GM18502 (cell line): Measurements from ENCODE around the gene TUBA8.
"Not testable (repeated sequence)": the region's sequence is repeated elsewhere in the genome, so short reads cannot be mapped to it uniquely, and the experiment has no call there.

ENCODE experiments used
- ATAC-seq: cut with Tn5 transposase; IDR thresholded peaks from one replicate; pipeline ENCODE4 v1.9.1; 2021; ENCODE audit warnings: mild to moderate bottlenecking; ENCODE audit not compliant: unreplicated experiment, poor library complexity

The TUBA8 gene

GRCh38 chr22:18121954-18122554 is 11.4 kb downstream of the TUBA8 start:
- ATAC-seq, result no peak

DNA sequence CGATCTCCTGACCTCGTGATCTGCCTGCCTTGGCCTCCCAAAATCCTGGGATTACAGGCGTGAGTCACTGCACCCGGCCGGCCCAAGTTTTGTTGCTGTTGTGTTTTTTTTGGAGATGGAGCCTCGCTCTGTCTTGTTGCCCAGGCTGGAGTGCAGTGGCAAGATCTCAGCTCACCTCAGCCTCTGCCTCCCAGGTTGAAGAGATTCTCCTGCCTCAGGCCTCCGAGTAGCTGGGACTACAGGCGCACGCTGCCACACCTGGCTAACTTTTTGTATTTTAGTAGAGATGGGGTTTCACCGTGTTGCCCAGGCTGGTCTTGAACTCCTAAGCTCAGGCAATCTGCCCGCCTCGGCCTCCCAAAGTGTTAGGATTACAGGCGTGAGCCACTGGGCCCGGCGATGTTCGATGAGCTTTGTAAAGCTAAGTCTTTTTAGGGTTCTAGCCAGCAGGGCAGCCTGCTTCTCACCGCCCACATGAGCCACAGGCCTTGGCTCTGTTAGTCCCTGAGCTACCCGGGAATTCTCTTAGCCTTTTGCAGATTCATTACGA is 12.9 kb downstream of the TUBA8 start:
- ATAC-seq, result not testable (repeated sequence)

DNA sequence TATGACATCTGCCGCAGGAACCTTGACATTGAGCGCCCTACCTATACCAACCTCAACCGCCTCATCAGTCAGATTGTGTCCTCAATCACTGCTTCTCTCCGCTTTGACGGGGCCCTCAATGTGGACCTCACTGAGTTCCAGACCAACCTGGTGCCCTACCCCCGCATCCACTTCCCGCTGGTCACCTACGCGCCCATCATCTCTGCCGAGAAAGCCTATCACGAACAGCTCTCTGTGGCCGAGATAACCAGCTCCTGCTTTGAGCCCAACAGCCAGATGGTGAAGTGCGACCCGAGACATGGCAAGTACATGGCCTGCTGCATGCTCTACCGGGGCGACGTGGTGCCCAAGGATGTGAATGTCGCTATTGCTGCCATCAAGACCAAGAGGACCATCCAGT is 16.0 kb downstream of the TUBA8 start:
- ATAC-seq, result no peak

GRCh38 chr22:18130018-18130417 is 19.4 kb downstream of the TUBA8 start:
- ATAC-seq, result no peak

DNA sequence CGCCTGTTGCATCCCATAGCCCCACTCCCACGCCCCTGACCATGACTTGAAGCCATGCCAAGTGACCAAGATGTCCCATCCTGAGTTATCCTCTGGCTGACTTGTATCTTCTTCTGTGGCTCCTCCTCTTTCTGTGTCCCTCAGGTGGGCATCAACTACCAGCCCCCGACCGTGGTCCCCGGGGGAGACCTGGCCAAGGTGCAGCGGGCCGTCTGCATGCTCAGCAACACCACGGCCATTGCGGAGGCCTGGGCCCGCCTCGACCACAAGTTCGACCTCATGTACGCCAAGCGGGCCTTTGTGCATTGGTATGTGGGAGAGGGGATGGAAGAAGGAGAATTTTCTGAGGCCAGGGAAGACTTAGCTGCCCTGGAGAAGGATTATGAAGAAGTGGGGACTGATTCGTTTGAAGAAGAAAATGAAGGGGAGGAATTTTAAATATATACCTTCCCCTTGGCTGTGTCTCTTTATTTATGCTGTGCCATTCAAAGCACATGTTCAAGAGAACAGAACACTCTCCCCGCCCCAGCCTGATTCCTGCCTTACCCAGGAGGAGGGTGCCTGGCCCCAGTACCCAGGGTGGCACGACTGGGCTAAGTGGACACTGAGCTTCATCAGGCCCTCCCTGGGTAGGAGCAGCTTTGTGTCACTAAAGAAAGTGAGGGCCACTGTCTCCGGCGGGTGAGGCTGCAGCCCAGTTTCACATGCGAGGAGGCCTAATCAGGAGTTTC is 20.3 kb downstream of the TUBA8 start:
- no peak for ATAC-seq

GRCh38 chr22:18133452-18133851 is 22.8 kb downstream of the TUBA8 start:
- ATAC-seq, result no peak

DNA sequence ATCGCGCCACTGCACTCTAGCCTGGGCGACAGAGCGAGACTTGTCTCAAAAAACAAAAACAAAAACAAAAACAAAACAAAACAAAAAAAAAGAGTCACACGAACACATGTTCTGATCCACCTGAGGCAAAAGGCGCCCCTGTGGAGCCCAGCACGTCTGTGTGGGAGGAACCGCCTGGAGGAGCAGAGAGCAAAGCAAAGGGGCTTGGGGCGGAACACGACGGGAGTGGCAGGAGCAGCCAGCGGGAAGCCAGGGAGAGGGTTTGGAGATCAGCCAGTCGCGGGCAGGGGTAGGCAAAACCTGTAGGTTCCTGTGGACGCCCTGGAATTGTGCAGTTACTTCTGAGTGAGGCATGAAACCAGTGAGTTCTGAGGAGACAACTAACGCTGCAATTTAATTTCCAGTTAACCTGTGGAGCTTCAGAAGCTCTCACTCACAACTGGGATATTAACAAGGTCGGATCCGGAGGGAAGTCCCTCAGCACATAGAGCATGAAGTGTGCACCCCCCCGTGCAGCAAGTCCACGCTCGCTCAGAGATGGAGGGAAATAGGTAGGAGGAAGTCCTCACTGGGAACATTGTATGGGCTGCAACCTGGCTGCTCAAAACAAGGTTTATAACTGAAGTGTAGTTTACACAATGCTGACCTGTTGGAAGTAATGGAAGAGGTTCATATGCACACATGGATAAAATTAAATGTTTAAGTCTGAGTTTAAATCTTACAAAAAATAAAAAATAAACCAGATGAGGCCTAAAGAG is 26.1 kb downstream of the TUBA8 start:
- ATAC-seq, result no peak

DNA sequence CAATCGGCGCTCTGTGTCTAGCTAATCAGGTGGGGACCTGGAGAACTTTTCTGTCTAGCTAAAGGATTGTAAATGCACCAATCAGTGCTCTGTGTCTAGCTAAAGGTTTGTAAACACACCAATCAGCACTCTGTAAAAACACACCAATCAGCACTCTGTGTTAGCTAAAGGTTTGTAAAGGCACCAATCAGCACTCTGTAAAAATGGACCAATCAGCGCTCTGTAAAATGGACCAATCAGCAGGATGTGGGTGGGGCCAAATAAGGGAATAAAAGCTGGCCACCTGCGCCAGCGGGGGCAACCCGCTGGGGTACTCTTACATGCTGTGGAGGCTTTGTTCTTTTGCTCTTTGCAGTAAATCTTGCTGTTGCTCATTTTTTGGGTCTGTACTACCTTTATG is 30.4 kb downstream of the TUBA8 start:
- ATAC-seq, result not testable (repeated sequence)

- ATAC-seq, result no peak
These were observed 33.5 kb downstream of the TUBA8 start for GRCh38 chr22:18144105-18144504.

DNA sequence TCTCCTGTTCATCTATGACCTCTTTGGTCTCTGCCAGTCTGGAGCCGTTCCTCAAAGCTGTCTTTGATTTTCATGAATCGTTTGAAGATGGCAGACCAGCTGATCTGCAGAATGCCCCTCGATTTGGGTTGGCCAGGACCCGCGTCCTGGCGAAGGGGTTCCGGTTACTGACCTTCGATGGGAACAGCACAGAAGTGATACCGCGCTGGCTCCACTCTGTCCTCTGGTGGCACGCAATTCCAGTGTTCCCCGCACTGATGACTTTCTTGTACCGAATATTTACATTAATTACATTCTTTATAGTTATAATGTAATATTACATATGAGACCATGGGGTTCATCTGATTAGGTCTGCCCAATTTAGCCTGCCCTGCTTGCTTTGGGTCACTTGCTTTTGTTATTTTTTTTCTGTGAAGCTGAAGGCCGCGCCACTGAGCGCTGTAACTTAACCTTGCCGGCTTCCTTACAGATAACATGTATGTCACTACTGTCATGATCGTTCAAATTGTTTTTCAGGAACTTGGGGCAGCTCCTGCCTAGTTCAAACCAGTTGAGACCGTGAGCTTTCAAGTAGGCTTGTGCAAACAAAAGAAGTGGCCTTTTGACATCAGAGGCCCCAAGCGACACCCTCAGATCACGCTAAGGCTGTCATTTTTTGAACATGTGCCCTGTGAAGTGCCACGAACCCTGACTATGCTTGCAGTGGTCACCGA is 35.2 kb downstream of the TUBA8 start:
- ATAC-seq, result no peak

GRCh38 chr22:18146389-18146753 is 35.8 kb downstream of the TUBA8 start:
- ATAC-seq, result no peak

- no peak for ATAC-seq
These were observed 37.2 kb downstream of the TUBA8 start for GRCh38 chr22:18147791-18148190.

DNA sequence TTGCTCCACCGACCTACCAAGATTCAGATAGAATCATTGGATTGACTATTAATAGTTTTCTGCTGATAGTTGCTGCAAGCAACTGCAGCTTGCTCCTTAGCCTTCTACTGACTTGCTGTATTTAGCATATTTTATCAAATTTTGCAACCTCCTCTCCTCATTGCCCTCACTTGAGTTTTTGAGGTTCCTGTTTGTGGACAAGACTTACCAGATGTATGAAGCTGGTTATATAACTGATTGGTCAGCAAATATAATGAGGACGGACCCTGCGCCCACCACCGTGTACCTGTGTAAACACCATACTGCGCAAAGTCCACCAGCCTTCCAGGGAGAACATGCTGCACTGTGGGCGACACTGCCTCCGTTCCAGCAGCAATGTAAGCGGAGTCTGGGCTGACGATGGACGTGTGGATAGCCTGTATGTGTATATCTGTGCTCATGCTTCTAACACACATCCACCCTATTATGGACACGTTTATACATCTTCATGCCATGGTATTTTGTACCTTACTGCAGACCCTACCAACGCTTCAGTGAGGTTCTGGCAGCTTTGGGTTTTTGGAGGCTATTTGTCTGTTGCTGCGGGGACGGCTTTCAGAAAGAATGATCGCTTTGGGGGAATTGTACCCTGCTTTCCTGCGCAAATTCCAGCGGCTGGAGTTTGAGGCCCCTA is 37.8 kb downstream of the TUBA8 start:
- ATAC-seq, result no peak

- ATAC-seq, result no peak
These were observed 41.9 kb downstream of the TUBA8 start for GRCh38 chr22:18152519-18152918.

DNA sequence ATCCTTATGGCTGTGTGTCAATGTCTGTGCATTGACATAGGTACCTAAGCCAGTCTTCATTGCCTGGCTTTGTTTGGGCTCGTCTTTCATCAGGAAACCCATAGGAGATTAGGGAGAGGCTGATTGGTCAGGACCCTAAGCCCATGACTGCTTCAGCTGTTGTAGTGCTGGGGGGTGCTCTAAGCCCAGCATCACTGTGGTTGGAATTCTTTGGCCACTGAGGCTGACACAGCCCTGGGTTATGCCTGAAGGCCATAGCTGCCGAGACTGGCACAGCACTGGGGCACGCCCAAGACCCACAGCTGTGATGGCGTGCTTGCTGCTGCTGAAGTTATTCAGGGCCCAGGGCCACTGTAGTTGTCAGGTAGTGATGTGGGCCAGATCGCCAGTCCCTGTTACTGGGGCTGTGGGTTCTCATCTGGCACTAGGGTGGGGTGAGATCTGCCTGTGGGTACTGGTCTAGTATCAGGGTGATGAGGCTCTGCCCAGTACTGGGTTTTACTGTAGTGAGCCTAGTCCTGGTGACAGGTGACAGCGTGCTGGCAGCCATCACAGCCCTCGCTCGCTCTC is 44.3 kb downstream of the TUBA8 start:
- no peak for ATAC-seq

- ATAC-seq, result not testable (repeated sequence)
These were observed 44.9 kb downstream of the TUBA8 start for GRCh38 chr22:18155546-18155945.

GRCh38 chr22:18156878-18157713 is 46.5 kb downstream of the TUBA8 start:
- ATAC-seq, result no peak

- ATAC-seq, result no peak
These were observed 47.1 kb downstream of the TUBA8 start for GRCh38 chr22:18157714-18158028.

DNA sequence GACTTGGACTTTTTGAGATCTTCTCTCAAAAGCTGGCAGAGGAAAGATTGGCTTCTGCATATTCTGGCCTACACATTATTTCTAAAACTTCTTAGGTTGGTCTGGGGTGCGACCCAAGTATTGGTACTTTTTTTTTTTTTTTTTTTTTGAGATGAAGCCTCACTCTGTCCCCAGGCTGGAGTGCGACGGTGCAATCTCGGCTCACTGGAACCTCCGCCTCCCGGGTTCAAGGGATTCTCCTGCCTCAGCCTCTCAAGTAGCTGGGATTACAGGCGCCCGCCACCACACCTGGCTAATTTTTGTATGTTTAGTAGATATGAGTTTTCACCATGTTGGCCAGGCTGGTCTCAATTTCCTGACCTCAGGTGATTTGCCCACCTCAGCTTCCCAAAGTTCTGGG is 50.0 kb downstream of the TUBA8 start:
- not testable (repeated sequence) for ATAC-seq
